H1 (cell line): ENCODE measurements around the gene RHO. TPM values are rescaled to one million over a fixed set of nuclear protein-coding genes. Genes with fewer than 3 reads are reported as not detected.

Experiments used
- BCL11A ChIP-seq, 2 experiments: IDR thresholded peaks; one replicate each; pipeline ENCODE4 v1.6.1; 2011; ENCODE audit warnings: low read depth in 2 of 2, low read length in 2 of 2, mild to moderate bottlenecking in 2 of 2
- BRCA1 ChIP-seq: IDR thresholded peaks from 2 replicates; pipeline ENCODE4 v1.6.1; 2012; ENCODE audit warnings: low read depth, low read length, improper control_type of control experiment
- CBX5 ChIP-seq: fragments of 300-800, 300-1000 bp; sonication (generic); IDR thresholded peaks from 2 replicates; pipeline ENCODE4 v1.7.1; 2016; ENCODE audit warnings: antibody characterized with exemption, low read length, low read depth
- CHD2 ChIP-seq: IDR thresholded peaks from 2 replicates; pipeline ENCODE4 v1.6.1; 2012; ENCODE audit warnings: low read length, improper control_type of control experiment
- EZH2 ChIP-seq: fragments of 200-600 bp; sonication (generic); IDR thresholded peaks from 2 replicates; pipeline ENCODE4 v1.7.1; 2012; ENCODE audit warnings: low read depth, mild to moderate bottlenecking, moderate library complexity, low read length, inconsistent platforms; ENCODE audit not compliant: severe bottlenecking
- GABPA ChIP-seq: IDR thresholded peaks from 2 replicates; pipeline ENCODE4 v1.6.1; 2011; ENCODE audit warnings: mild to moderate bottlenecking, low read length, moderate library complexity, borderline replicate concordance; ENCODE audit not compliant: insufficient read depth
- KDM1A ChIP-seq: fragments of 200-600, 300-600 bp; sonication (generic); IDR thresholded peaks from 2 replicates; pipeline ENCODE4 v1.7.1; 2016; ENCODE audit warnings: mild to moderate bottlenecking, low read length, borderline replicate concordance
- polyA plus RNA-seq, 7 experiments: library from polyadenylated mRNA; depleted of rRNA in 3 of 7; stranded (reverse) in 5 of 7; unstranded in 2 of 7; fragments of >200 nt in 5 of 7; fragments of 200-250 nt in 2 of 7; gene quantifications; 1 replicate in 5 of 7; 2 replicates in 1 of 7; 4 replicates in 1 of 7; pipeline versions ENCODE4 v1.2.1 to v1.2.3, GENCODE V29; 2011 to 2013; ENCODE audit warnings: missing spikeins in 2 of 7, mixed read lengths in 2 of 7
- total RNA-seq: library from RNA; stranded (reverse); fragmentation: NEBNext Ultra II Directional; extraction: Animal tissue kit (Norgen Biotek cat#: 25700); gene quantifications from 2 replicates; pipeline ENCODE4 v1.2.1, GENCODE V29; 2021
- TF ChIP-seq, protein P1 (sequence below): fragments of 300-600 bp; sonication (generic); IDR thresholded peaks from 2 replicates; pipeline ENCODE4 v1.7.1; 2012; ENCODE audit warnings: low read length, moderate library complexity, mild to moderate bottlenecking, inconsistent platforms; ENCODE audit not compliant: insufficient replicate concordance
- TF ChIP-seq, protein P2 (sequence below), 3 experiments: IDR thresholded peaks; 1 replicate in 2 of 3; 2 replicates in 1 of 3; pipeline versions ENCODE4 v1.5.1 to v1.6.1; 2011; ENCODE audit warnings: low read length in 3 of 3, mild to moderate bottlenecking in 3 of 3, inconsistent platforms in 2 of 3, low read depth in 1 of 3, moderate library complexity in 1 of 3; ENCODE audit not compliant: insufficient read depth in 1 of 3; ENCODE audit errors: control extremely low read depth in 1 of 3

RHO gene
- total and polyA plus RNA-seq, 2 of the 8 experiments (the other 6 are each of a cell fraction or from before 2014, with no cell fraction given): not detected

- TF ChIP-seq, protein P1, sequence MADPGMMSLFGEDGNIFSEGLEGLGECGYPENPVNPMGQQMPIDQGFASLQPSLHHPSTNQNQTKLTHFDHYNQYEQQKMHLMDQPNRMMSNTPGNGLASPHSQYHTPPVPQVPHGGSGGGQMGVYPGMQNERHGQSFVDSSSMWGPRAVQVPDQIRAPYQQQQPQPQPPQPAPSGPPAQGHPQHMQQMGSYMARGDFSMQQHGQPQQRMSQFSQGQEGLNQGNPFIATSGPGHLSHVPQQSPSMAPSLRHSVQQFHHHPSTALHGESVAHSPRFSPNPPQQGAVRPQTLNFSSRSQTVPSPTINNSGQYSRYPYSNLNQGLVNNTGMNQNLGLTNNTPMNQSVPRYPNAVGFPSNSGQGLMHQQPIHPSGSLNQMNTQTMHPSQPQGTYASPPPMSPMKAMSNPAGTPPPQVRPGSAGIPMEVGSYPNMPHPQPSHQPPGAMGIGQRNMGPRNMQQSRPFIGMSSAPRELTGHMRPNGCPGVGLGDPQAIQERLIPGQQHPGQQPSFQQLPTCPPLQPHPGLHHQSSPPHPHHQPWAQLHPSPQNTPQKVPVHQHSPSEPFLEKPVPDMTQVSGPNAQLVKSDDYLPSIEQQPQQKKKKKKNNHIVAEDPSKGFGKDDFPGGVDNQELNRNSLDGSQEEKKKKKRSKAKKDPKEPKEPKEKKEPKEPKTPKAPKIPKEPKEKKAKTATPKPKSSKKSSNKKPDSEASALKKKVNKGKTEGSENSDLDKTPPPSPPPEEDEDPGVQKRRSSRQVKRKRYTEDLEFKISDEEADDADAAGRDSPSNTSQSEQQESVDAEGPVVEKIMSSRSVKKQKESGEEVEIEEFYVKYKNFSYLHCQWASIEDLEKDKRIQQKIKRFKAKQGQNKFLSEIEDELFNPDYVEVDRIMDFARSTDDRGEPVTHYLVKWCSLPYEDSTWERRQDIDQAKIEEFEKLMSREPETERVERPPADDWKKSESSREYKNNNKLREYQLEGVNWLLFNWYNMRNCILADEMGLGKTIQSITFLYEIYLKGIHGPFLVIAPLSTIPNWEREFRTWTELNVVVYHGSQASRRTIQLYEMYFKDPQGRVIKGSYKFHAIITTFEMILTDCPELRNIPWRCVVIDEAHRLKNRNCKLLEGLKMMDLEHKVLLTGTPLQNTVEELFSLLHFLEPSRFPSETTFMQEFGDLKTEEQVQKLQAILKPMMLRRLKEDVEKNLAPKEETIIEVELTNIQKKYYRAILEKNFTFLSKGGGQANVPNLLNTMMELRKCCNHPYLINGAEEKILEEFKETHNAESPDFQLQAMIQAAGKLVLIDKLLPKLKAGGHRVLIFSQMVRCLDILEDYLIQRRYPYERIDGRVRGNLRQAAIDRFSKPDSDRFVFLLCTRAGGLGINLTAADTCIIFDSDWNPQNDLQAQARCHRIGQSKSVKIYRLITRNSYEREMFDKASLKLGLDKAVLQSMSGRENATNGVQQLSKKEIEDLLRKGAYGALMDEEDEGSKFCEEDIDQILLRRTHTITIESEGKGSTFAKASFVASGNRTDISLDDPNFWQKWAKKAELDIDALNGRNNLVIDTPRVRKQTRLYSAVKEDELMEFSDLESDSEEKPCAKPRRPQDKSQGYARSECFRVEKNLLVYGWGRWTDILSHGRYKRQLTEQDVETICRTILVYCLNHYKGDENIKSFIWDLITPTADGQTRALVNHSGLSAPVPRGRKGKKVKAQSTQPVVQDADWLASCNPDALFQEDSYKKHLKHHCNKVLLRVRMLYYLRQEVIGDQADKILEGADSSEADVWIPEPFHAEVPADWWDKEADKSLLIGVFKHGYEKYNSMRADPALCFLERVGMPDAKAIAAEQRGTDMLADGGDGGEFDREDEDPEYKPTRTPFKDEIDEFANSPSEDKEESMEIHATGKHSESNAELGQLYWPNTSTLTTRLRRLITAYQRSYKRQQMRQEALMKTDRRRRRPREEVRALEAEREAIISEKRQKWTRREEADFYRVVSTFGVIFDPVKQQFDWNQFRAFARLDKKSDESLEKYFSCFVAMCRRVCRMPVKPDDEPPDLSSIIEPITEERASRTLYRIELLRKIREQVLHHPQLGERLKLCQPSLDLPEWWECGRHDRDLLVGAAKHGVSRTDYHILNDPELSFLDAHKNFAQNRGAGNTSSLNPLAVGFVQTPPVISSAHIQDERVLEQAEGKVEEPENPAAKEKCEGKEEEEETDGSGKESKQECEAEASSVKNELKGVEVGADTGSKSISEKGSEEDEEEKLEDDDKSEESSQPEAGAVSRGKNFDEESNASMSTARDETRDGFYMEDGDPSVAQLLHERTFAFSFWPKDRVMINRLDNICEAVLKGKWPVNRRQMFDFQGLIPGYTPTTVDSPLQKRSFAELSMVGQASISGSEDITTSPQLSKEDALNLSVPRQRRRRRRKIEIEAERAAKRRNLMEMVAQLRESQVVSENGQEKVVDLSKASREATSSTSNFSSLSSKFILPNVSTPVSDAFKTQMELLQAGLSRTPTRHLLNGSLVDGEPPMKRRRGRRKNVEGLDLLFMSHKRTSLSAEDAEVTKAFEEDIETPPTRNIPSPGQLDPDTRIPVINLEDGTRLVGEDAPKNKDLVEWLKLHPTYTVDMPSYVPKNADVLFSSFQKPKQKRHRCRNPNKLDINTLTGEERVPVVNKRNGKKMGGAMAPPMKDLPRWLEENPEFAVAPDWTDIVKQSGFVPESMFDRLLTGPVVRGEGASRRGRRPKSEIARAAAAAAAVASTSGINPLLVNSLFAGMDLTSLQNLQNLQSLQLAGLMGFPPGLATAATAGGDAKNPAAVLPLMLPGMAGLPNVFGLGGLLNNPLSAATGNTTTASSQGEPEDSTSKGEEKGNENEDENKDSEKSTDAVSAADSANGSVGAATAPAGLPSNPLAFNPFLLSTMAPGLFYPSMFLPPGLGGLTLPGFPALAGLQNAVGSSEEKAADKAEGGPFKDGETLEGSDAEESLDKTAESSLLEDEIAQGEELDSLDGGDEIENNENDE: no peak
- no peak for TF ChIP-seq BCL11A (IDR thresholded peaks at IDR 0.05; ENCODE audit: low read depth in 2 of 2, low read length in 2 of 2)
- TF ChIP-seq CHD2: no peak
- TF ChIP-seq BRCA1: no peak
- TF ChIP-seq, protein P2, sequence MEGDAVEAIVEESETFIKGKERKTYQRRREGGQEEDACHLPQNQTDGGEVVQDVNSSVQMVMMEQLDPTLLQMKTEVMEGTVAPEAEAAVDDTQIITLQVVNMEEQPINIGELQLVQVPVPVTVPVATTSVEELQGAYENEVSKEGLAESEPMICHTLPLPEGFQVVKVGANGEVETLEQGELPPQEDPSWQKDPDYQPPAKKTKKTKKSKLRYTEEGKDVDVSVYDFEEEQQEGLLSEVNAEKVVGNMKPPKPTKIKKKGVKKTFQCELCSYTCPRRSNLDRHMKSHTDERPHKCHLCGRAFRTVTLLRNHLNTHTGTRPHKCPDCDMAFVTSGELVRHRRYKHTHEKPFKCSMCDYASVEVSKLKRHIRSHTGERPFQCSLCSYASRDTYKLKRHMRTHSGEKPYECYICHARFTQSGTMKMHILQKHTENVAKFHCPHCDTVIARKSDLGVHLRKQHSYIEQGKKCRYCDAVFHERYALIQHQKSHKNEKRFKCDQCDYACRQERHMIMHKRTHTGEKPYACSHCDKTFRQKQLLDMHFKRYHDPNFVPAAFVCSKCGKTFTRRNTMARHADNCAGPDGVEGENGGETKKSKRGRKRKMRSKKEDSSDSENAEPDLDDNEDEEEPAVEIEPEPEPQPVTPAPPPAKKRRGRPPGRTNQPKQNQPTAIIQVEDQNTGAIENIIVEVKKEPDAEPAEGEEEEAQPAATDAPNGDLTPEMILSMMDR (IDR thresholded peaks at IDR 0.05; ENCODE audit: control extremely low read depth in 1 of 3, insufficient read depth in 1 of 3, low read depth in 1 of 3, low read length in 3 of 3): no peak
- no peak for TF ChIP-seq GABPA
- TF ChIP-seq CBX5: no peak
- no peak for TF ChIP-seq EZH2
- TF ChIP-seq KDM1A: no peak
These were observed 6.8 kb upstream of the RHO start (continued) for GRCh38 chr3:129521611-129522010.
